ENCODE measurements around the gene C9orf43.
"Not testable (repeated sequence)": the region's sequence is repeated elsewhere in the genome, so short reads cannot be mapped to it uniquely, and the experiment has no call there.

C9orf43 gene

GRCh38 chr9:113410207-113410864, at the start of gene C9orf43, which contains the start of gene POLE3:
Gene C9orf43 (plus strand): TSS chr9:113410747. CDS start chr9:113413494, 2,747 bp downstream.
Gene POLE3 (minus strand): TSS chr9:113410675. CDS start chr9:113410293, 382 bp downstream.
- DNase-seq = peak; percentile 96

- DNase-seq = no peak
Observed at GRCh38 chr9:113361304-113362018, 49.1 kb upstream of the C9orf43 start.

GRCh38 chr9:113363336-113363735, 47.2 kb upstream of the C9orf43 start:
- DNase-seq = no peak

- DNase-seq = no peak
Observed at GRCh38 chr9:113364951-113365350, 45.6 kb upstream of the C9orf43 start.

GRCh38 chr9:113365652-113366051, 44.9 kb upstream of the C9orf43 start:
- not testable (repeated sequence) for DNase-seq

- no peak for DNase-seq
Observed at GRCh38 chr9:113368348-113368981, 42.1 kb upstream of the C9orf43 start.

GRCh38 chr9:113368982-113369854, 41.3 kb upstream of the C9orf43 start:
- no peak for DNase-seq

GRCh38 chr9:113369855-113370140, 40.7 kb upstream of the C9orf43 start:
- DNase-seq = no peak

GRCh38 chr9:113370806-113371325, 39.7 kb upstream of the C9orf43 start:
- DNase-seq = peak; percentile 55

- no peak for DNase-seq
Observed at GRCh38 chr9:113372059-113372458, 38.5 kb upstream of the C9orf43 start.

GRCh38 chr9:113373256-113373655, 37.3 kb upstream of the C9orf43 start:
- no peak for DNase-seq

GRCh38 chr9:113373676-113374392, 36.7 kb upstream of the C9orf43 start:
- DNase-seq = no peak

GRCh38 chr9:113375057-113376023, 35.2 kb upstream of the C9orf43 start:
- no peak for DNase-seq

- DNase-seq = peak; percentile 87
Observed at GRCh38 chr9:113376634-113377567, 33.6 kb upstream of the C9orf43 start, which contains the start of gene HDHD3. Gene HDHD3 (minus strand): TSS chr9:113376986. CDS start chr9:113374354, 2,632 bp downstream.

- not testable (repeated sequence) for DNase-seq
Observed at GRCh38 chr9:113379094-113379828, 31.3 kb upstream of the C9orf43 start.

GRCh38 chr9:113379829-113380210, 30.7 kb upstream of the C9orf43 start:
- not testable (repeated sequence) for DNase-seq

GRCh38 chr9:113380869-113381378, 29.6 kb upstream of the C9orf43 start:
- DNase-seq = peak; percentile 51

- DNase-seq = not testable (repeated sequence)
Observed at GRCh38 chr9:113381441-113381840, 29.1 kb upstream of the C9orf43 start.
